Lung (tissue), 12 donors: ENCODE results near the gene RAVER1. TPM values are rescaled to one million over a fixed set of nuclear protein-coding genes. Genes with fewer than 3 reads are reported as not detected.

Experiments
- ATAC-seq: fragments of 200-7000 bp; cut with Tn5 transposase; one replicate; pipeline ENCODE4 v1.9.1; 2020; ENCODE audit warnings: moderate number of reproducible peaks; ENCODE audit not compliant: insufficient read depth, low FRiP score
- DNase-seq, 3 donors: peaks; one replicate each; pipeline ENCODE4 v3.0.0-alpha.2; 2013 to 2017
- H3K27ac ChIP-seq, 2 donors: one replicate each; pipeline ENCODE4 v1.5.1; 2013; ENCODE audit warnings: mild to moderate bottlenecking in 2 of 2, moderate library complexity in 2 of 2, control low read depth in 1 of 2, inconsistent platforms in 1 of 2, low read depth in 1 of 2, low read length in 1 of 2
- H3K27me3 ChIP-seq, 3 donors: one replicate each; pipeline ENCODE4 v1.5.1; 2013; ENCODE audit warnings: low read length in 2 of 3; ENCODE audit not compliant: control insufficient read depth in 3 of 3, insufficient read depth in 3 of 3
- H3K36me3 ChIP-seq, 4 donors: one replicate each; pipeline ENCODE4 v1.5.1; 2013; ENCODE audit warnings: low read length in 4 of 4, mild to moderate bottlenecking in 1 of 4, moderate library complexity in 1 of 4; ENCODE audit not compliant: control insufficient read depth in 4 of 4, insufficient read depth in 4 of 4
- H3K4me1 ChIP-seq, 5 donors: one replicate each; pipeline ENCODE4 v1.5.1; 2013; ENCODE audit warnings: low read length in 5 of 5, mild to moderate bottlenecking in 2 of 5, moderate library complexity in 1 of 5; ENCODE audit not compliant: control insufficient read depth in 5 of 5, insufficient read depth in 5 of 5
- H3K4me3 ChIP-seq: one replicate; pipeline ENCODE4 v1.5.1; 2013; ENCODE audit warnings: mild to moderate bottlenecking, control low read depth, moderate library complexity
- H3K9ac ChIP-seq, 2 donors: one replicate each; pipeline ENCODE4 v1.5.1; 2013; ENCODE audit warnings: low read length in 2 of 2, control low read depth in 1 of 2; ENCODE audit not compliant: insufficient read depth in 1 of 2
- H3K9me3 ChIP-seq, 4 donors: one replicate each; pipeline ENCODE4 v1.5.1; 2013; ENCODE audit warnings: low read length in 3 of 4, mild to moderate bottlenecking in 1 of 4, moderate library complexity in 1 of 4; ENCODE audit not compliant: control insufficient read depth in 4 of 4, insufficient read depth in 3 of 4
- WGBS, 2 donors: extraction: QIAGEN DNeasy Blood & Tissue Kit; methylation state at CpG; one replicate each; pipeline ENCODE4 v1.1.7; 2013; 5-methylcytosine and 5-hydroxymethylcytosine counted together
- polyA plus RNA-seq, 2 donors: library from polyadenylated mRNA; stranded (reverse); fragments of 200-250 nt; gene quantifications; one replicate each; pipeline ENCODE4 v1.2.1, GENCODE V29; 2013
- total RNA-seq, 2 donors: library from RNA; depleted of rRNA in 1 of 2; stranded (reverse); fragments of >200 nt in 1 of 2; gene quantifications; one replicate each; pipeline ENCODE4 v1.2.1, GENCODE V29; 2014 to 2021
- TF ChIP-seq, protein P1 (sequence below): IDR thresholded peaks from 2 replicates; pipeline ENCODE4 v1.5.1; 2012; ENCODE audit warnings: mild to moderate bottlenecking; ENCODE audit errors: control extremely low read depth, extremely low read depth
- donor health status: control.
- donor health status: control.
- donor health status: Bipolar disorder and iron deficiency.
- donor health status: healthy.
- donor health status: DM: yes; HTN: yes; CAD: no.

The RAVER1 gene
- total and polyA plus RNA-seq, 4 donors: 10.5 to 46.1 (median 19.4) TPM

DNA sequence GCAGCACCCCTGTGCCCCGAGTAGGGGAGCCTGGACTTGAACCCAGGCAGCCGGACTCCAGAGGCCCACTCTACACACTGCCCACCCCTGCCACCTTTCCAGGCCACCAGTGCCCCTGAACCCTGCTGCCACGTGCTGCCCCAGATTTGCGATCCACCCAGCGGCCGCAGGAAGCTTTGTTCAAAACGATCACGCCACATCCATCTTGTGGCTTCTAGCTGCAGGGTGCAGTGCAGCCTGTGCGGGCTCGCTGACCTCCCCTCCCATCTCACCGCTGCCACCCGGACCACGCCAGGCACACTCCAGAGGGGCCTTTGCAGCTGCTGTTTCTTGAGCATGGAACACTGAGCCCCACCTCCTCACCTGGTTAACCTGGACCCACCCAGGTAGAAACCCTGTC, 3.8 kb downstream of the RAVER1 start:
- Histone ChIP-seq H3K27ac (no peak overlapping the region), H3K4me1 (peaks cover 0 to 19% (median 9%) of the 10 kb centered on the region in 5 donors), H3K4me3 (no peak overlapping the region), H3K9ac (no peak overlapping the region), H3K27me3 (no peaks in the 10 kb centered on the region), H3K9me3 (no peaks in the 10 kb centered on the region), H3K36me3 (peaks cover 2 to 44% (median 30%) of the 10 kb centered on the region in 4 donors)
- TF ChIP-seq, protein P1, sequence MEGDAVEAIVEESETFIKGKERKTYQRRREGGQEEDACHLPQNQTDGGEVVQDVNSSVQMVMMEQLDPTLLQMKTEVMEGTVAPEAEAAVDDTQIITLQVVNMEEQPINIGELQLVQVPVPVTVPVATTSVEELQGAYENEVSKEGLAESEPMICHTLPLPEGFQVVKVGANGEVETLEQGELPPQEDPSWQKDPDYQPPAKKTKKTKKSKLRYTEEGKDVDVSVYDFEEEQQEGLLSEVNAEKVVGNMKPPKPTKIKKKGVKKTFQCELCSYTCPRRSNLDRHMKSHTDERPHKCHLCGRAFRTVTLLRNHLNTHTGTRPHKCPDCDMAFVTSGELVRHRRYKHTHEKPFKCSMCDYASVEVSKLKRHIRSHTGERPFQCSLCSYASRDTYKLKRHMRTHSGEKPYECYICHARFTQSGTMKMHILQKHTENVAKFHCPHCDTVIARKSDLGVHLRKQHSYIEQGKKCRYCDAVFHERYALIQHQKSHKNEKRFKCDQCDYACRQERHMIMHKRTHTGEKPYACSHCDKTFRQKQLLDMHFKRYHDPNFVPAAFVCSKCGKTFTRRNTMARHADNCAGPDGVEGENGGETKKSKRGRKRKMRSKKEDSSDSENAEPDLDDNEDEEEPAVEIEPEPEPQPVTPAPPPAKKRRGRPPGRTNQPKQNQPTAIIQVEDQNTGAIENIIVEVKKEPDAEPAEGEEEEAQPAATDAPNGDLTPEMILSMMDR: no peak
- DNase-seq: no peak
- no peak for ATAC-seq
- WGBS, 2 donors: 95 to 96% methylated on average over 13 of the region's 13 CpGs

DNA sequence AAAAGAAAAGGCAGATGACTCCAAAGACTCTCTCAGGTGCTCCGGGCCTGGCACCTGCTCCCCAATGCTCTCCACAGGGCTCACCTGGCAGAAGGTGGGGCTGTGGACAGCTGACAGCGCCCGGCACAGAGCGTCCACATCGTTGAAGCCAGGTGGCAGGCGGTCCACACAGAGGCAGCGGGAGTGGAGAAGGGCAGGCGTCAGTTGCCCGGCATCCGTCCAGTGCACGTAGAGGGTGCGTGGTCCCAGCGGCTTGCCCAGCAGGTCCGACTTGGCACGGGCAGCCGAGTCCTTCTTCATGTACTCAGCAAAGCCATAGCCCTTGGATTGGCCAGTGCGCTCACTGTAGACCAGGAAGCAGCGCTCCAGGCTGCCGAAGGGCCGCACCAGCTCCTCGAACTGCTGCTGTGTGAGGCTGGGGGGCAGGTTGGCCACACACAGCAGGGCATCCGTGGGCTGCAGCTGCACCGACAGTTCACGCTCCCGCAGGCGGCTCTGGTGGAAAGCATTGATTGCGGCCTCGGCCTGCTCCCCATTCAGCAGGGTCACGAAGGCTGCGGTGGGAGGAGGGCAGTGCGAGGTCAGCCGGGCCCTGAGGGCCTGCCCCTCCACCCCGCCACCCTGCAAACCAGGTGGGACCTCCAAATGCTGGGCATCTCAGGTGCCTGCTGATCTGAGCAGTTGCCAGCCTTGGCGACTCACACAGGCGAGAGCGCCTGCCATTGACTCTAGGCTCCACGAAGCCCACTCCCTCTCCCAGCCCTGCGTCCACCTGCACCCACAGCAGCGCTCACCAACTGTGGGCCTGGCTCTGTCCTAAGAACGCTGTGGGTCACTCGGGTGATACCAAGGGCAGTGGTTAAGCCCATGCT, 4.5 kb downstream of the RAVER1 start:
- TF ChIP-seq, protein P1: no peak
- no peak overlapping the region for H3K27ac ChIP-seq
- DNase-seq: no peak

DNA sequence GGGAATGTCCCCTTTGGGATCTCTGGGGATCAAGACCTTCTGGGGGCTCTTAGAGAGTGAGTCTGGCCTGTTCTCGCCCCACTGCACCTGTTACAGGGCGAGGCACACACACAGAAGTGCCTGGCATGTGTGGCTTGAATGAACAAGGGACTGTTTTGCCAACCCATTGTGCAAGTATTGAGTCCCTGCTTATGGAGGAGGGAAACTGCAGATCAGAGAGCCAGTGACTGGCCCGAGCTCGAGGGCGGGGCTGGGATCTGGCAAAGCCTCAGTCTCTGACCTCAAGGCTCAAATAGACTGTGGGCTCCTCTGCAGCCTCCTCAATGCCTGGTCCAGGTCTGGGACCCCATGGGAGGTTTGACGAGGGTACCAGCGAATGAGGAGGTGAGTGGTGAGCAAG, 5.5 kb downstream of the RAVER1 start:
- Histone ChIP-seq H3K4me1 (peaks cover 0 to 9% (median 7%) of the 10 kb centered on the region in 5 donors), H3K27me3 (no peaks in the 10 kb centered on the region), H3K4me3 (no peak overlapping the region), H3K9ac (no peak overlapping the region), H3K36me3 (peaks cover 5 to 58% (median 32%) of the 10 kb centered on the region in 4 donors), H3K9me3 (no peaks in the 10 kb centered on the region), H3K27ac (no peak overlapping the region)
- ATAC-seq (no peak), DNase-seq (no peak)
- TF ChIP-seq, protein P1: no peak
- WGBS, 2 donors: 89 to 97% methylated on average over 7 of the region's 7 CpGs

More for the DNA sequence above, 4.5 kb downstream of the RAVER1 start:
- ATAC-seq: no peak
- Histone ChIP-seq H3K4me3 (no peak overlapping the region), H3K27me3 (no peaks in the 10 kb centered on the region), H3K36me3 (peaks cover 5 to 48% (median 31%) of the 10 kb centered on the region in 4 donors), H3K4me1 (peaks cover 0 to 12% (median 7%) of the 10 kb centered on the region in 5 donors), H3K9ac (no peak overlapping the region), H3K9me3 (no peaks in the 10 kb centered on the region)
- WGBS, 2 donors: 96 to 97% methylated on average over 41 of the region's 41 CpGs
